A549 (cell line): ENCODE results near the gene PDLIM5. TPM values are rescaled to one million over a fixed set of nuclear protein-coding genes. Genes with fewer than 3 reads are reported as not detected.
A peak's percentile ranks its signal among the peaks of the same experiment; 100 is the strongest.

ENCODE experiments used
- ATAC-seq, 2 experiments: fragments of 200-7000 bp in 1 of 2; fragments of >200 bp in 1 of 2; cut with Nextera tagmentation in 1 of 2; cut with Tn5 transposase in 1 of 2; 3 replicates each; pipeline versions ENCODE4 v1.8.0 to v1.9.1; 2018 to 2020; ENCODE audit warnings: mild to moderate bottlenecking in 1 of 2, moderate library complexity in 1 of 2
- CTCF ChIA-PET: fragments of 300-600 bp; sonication (Branson Sonifier 250); formaldehyde crosslinking; extraction: SDS; loops from one replicate; lab custom pipeline; 2021; ENCODE audit warnings: antibody characterized with exemption, inconsistent platforms; lab: Yijun Ruan, JAX
- POLR2A ChIA-PET: fragments of 350-600 bp; formaldehyde crosslinking; extraction: SDS; loops from one replicate; lab custom pipeline; 2021; ENCODE audit warnings: antibody characterized with exemption, inconsistent platforms; lab: Yijun Ruan, JAX
- DNase-seq, 2 experiments: peaks; one replicate each; pipeline versions ENCODE4 v3.0.0 to v3.0.0-alpha.2; 2011 to 2016; ENCODE audit warnings: low read depth in 1 of 2, low spot score in 1 of 2
- FAIRE-seq: peaks from 2 replicates; lab custom pipeline; 2011; peaks lifted over from hg19 to GRCh38; lab: Jason Lieb, UNC
- H3K27ac ChIP-seq, 2 experiments: fragments of >200 bp; sonication (Bioruptor Twin); formaldehyde crosslinking; 3 replicates each; pipeline ENCODE4 v1.5.1; 2016 to 2017
- H3K4me1 ChIP-seq: fragments of >200 bp; sonication (Bioruptor Twin); formaldehyde crosslinking; 3 replicates; pipeline ENCODE4 v1.6.1; 2016
- H3K4me2 ChIP-seq: fragments of >200 bp; sonication (Bioruptor Twin); formaldehyde crosslinking; 3 replicates; pipeline ENCODE4 v1.6.1; 2016
- H3K4me3 ChIP-seq: fragments of >200 bp; sonication (Bioruptor Twin); formaldehyde crosslinking; 3 replicates; pipeline ENCODE4 v1.5.1; 2016
- H3K9me3 ChIP-seq: fragments of >200 bp; sonication (Bioruptor Twin); formaldehyde crosslinking; 3 replicates; pipeline ENCODE4 v1.6.1; 2016
- CBX2 ChIP-seq: fragments of 200-600 bp; sonication (generic); IDR thresholded peaks from 2 replicates; pipeline ENCODE4 v1.6.1; 2016; ENCODE audit warnings: low read depth, mild to moderate bottlenecking, borderline replicate concordance
- CEBPB ChIP-seq, 2 experiments: fragments of >200 bp in 1 of 2; sonication (Bioruptor Twin) in 1 of 2; formaldehyde crosslinking in 1 of 2; IDR thresholded peaks; 2 replicates each; pipeline ENCODE4 v1.6.1; 2012 to 2016
- CHD4 ChIP-seq: fragments of 200-600 bp; sonication (generic); IDR thresholded peaks from 2 replicates; pipeline ENCODE4 v1.6.1; 2016; ENCODE audit warnings: antibody characterized with exemption, mild to moderate bottlenecking, borderline replicate concordance
- EP300 ChIP-seq, 2 experiments: fragments of >200 bp; sonication (Bioruptor Twin); formaldehyde crosslinking; IDR thresholded peaks; 2 replicates in 1 of 2; 3 replicates in 1 of 2; pipeline ENCODE4 v1.6.1; 2016 to 2017
- FOSL2 ChIP-seq, 2 experiments: fragments of 450-650 bp in 1 of 2; fragments of >200 bp in 1 of 2; sonication (Bioruptor Twin) in 1 of 2; formaldehyde crosslinking; IDR thresholded peaks; 2 replicates each; pipeline versions ENCODE4 v1.5.0 to v1.6.1; 2016 to 2020; ENCODE audit warnings: mild to moderate bottlenecking in 1 of 2, moderate library complexity in 1 of 2
- HEYL ChIP-seq: fragments of 250-450 bp; sonication (Bioruptor Pico); IDR thresholded peaks from 2 replicates; pipeline ENCODE4 v1.8.0; 2021; ENCODE audit warnings: mild to moderate bottlenecking, moderate library complexity
- HOXB13 ChIP-seq: fragments of 250-450 bp; sonication (Bioruptor Pico); IDR thresholded peaks from 2 replicates; pipeline ENCODE4 v1.5.0; 2020; ENCODE audit warnings: low read depth, mild to moderate bottlenecking, moderate library complexity
- JUN ChIP-seq, 2 experiments: fragments of >200 bp; sonication (Bioruptor Twin); formaldehyde crosslinking; IDR thresholded peaks; 2 replicates in 1 of 2; 3 replicates in 1 of 2; pipeline ENCODE4 v1.6.1; 2016 to 2017
- KDM1A ChIP-seq: fragments of 200-600 bp; sonication (generic); IDR thresholded peaks from 2 replicates; pipeline ENCODE4 v1.6.1; 2016; ENCODE audit warnings: low read depth, mild to moderate bottlenecking
- KDM5A ChIP-seq: fragments of 200-600 bp; sonication (generic); IDR thresholded peaks from 2 replicates; pipeline ENCODE4 v1.6.1; 2016; ENCODE audit warnings: antibody characterized with exemption, mild to moderate bottlenecking
- MYC ChIP-seq: IDR thresholded peaks from 2 replicates; pipeline ENCODE4 v1.6.1; 2012; ENCODE audit warnings: mild to moderate bottlenecking, inconsistent platforms, low read length, improper control_type of control experiment, borderline replicate concordance
- NFE2L2 ChIP-seq: fragments of 150-350 bp; conservative IDR thresholded peaks from 2 replicates; pipeline ENCODE4 v1.6.1; 2014; ENCODE audit warnings: low read length
- RNF2 ChIP-seq: fragments of 200-600 bp; sonication (generic); IDR thresholded peaks from 2 replicates; pipeline ENCODE4 v1.6.1; 2016; ENCODE audit warnings: low read depth, mild to moderate bottlenecking, antibody characterized with exemption, moderate library complexity, borderline replicate concordance
- SREBF2 ChIP-seq: fragments of 450-650 bp; IDR thresholded peaks from 2 replicates; pipeline ENCODE4 v1.6.1; 2014; ENCODE audit warnings: mild to moderate bottlenecking, moderate library complexity
- ZC3H11A ChIP-seq: fragments of 450-650 bp; IDR thresholded peaks from 2 replicates; pipeline ENCODE4 v1.6.1; 2014; ENCODE audit warnings: antibody characterized with exemption, mild to moderate bottlenecking
- ZSCAN20 ChIP-seq: fragments of 250-450 bp; sonication (Bioruptor Pico); IDR thresholded peaks from 2 replicates; pipeline ENCODE4 v1.8.0; 2022; ENCODE audit warnings: mild to moderate bottlenecking, moderate library complexity
- WGBS: methylation state at CpG from one replicate; pipeline ENCODE4 v1.1.6; 2017; ENCODE audit errors: missing lambda C conversion rate; 5-methylcytosine and 5-hydroxymethylcytosine counted together
- polyA plus RNA-seq, 4 experiments: library from polyadenylated mRNA; depleted of rRNA in 3 of 4; stranded (reverse); fragments of >200 nt; fragmentation: RNase III in 1 of 4; extraction: RNeasy Plus Mini Kit Qiagen cat#74134 plus additional on column Dnase treatment in 1 of 4; gene quantifications; 2 replicates in 3 of 4; 3 replicates in 1 of 4; pipeline ENCODE4 v1.2.3, GENCODE V29; 2011 to 2017
- TF ChIP-seq, protein P1 (sequence below): fragments of >200 bp; sonication (Bioruptor Twin); formaldehyde crosslinking; IDR thresholded peaks from 3 replicates; pipeline ENCODE4 v1.5.1; 2016
- TF ChIP-seq, protein P2 (sequence below): IDR thresholded peaks from 2 replicates; pipeline ENCODE4 v1.6.1; 2012
- TF ChIP-seq, protein P3 (sequence below): fragments of 200-600 bp; sonication (generic); IDR thresholded peaks from 2 replicates; pipeline ENCODE4 v1.6.1; 2016; ENCODE audit warnings: antibody characterized with exemption, mild to moderate bottlenecking, moderate library complexity
- TF ChIP-seq, protein P4 (sequence below): fragments of 150-350 bp; IDR thresholded peaks from 2 replicates; pipeline ENCODE4 v1.6.1; 2014; ENCODE audit warnings: low read depth, mild to moderate bottlenecking, low read length

The PDLIM5 gene
- polyA plus RNA-seq, 2 of the 4 experiments (the other 2 are of a cell fraction), result 54.2 to 242 TPM

DNA sequence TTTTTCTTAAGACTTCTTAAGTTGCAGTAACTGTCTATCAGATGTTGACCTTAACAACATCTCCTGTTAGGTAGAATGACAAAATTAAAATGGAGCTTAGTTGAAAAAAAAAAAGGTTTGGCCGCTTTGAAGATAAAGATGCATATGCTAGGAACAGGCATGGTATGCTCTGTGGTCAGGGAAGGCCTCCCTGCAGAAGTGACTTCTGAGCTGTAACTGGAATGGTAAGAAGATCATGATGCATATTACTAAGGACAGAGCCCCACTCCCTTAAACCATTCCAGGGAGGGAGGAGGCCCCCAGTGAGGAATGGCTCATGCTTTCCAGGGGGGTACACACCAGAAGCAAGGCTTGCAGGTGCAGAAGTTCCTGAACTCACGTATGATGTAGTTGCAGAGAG lies 43.7 kb downstream of the PDLIM5 start:
- Histone ChIP-seq H3K4me2 (no peak overlapping the region), H3K27ac (no peak overlapping the region), H3K4me1 (peaks cover 17% of the 10 kb centered on the region), H3K9me3 (no peaks in the 10 kb centered on the region), H3K4me3 (no peak overlapping the region)
- TF ChIP-seq KDM1A (no peak), KDM5A (no peak), EP300 (IDR thresholded peaks at IDR 0.05) (no peak), ZC3H11A (no peak), HOXB13 (no peak), CEBPB (IDR thresholded peaks at IDR 0.05) (no peak), NFE2L2 (no peak), HEYL (no peak), MYC (no peak), CBX2 (no peak), CHD4 (no peak), ZSCAN20 (CRISPR knock-in tag) (no peak), FOSL2 (IDR thresholded peaks at IDR 0.05) (no peak), FOSL2 (CRISPR knock-in tag; IDR thresholded peaks at IDR 0.05) (no peak), SREBF2 (no peak)
- TF ChIP-seq, protein P1, sequence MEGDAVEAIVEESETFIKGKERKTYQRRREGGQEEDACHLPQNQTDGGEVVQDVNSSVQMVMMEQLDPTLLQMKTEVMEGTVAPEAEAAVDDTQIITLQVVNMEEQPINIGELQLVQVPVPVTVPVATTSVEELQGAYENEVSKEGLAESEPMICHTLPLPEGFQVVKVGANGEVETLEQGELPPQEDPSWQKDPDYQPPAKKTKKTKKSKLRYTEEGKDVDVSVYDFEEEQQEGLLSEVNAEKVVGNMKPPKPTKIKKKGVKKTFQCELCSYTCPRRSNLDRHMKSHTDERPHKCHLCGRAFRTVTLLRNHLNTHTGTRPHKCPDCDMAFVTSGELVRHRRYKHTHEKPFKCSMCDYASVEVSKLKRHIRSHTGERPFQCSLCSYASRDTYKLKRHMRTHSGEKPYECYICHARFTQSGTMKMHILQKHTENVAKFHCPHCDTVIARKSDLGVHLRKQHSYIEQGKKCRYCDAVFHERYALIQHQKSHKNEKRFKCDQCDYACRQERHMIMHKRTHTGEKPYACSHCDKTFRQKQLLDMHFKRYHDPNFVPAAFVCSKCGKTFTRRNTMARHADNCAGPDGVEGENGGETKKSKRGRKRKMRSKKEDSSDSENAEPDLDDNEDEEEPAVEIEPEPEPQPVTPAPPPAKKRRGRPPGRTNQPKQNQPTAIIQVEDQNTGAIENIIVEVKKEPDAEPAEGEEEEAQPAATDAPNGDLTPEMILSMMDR, result no peak
- FAIRE-seq, result no peak
- WGBS, result 95% methylated on average over 2 of the region's 2 CpGs
- CTCF ChIA-PET, result no interaction called here
- peak in 1 of 2 experiments; percentile 28; a peak in 1 of 6 replicates for ATAC-seq
- POLR2A ChIA-PET, result no interaction called here
- DNase-seq, result no peak

DNA sequence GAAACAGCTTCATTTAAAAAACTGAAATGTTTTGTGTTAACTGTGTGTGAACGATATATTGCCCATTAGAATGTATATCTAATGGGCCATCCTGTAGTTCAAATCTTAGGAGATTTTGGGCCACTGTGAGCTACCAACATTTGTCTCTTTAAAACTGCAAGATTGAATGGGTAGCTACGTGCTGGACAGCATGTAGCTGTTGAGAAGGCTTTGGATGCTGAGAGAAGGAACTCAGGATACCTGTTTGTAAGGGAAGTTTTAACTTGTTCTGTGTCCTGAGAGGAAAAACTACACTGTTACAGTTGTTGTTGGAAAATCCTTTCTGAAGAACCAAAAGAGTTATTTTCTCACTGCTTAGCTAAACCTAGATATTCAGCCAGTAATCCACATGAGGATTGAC lies 45.9 kb downstream of the PDLIM5 start:
- CTCF ChIA-PET, result interaction anchor here (1.3 kb wide), 1 partner anchor 13 kb away, joined by 3 read pairs; no protein-coding TSS in a partner anchor
- ATAC-seq, result no peak
- TF ChIP-seq, protein P2, sequence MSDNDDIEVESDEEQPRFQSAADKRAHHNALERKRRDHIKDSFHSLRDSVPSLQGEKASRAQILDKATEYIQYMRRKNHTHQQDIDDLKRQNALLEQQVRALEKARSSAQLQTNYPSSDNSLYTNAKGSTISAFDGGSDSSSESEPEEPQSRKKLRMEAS, result no peak
- TF ChIP-seq, all 56 proteins: peak for 0
- WGBS, result 83% methylated on average over 2 of the region's 2 CpGs
- no peak overlapping the region for H3K4me2 ChIP-seq
- no peaks in the 10 kb centered on the region for H3K4me1 ChIP-seq
- no peak overlapping the region for H3K4me3 ChIP-seq
- no peak for FAIRE-seq
- H3K27ac ChIP-seq, result 0 out of 6 replicates have a peak overlapping the region, but pooled peaks of 1 of the 2 experiments have one; percentile 10
- no peak for DNase-seq
- POLR2A ChIA-PET, result no interaction called here
- no peaks in the 10 kb centered on the region for H3K9me3 ChIP-seq

DNA sequence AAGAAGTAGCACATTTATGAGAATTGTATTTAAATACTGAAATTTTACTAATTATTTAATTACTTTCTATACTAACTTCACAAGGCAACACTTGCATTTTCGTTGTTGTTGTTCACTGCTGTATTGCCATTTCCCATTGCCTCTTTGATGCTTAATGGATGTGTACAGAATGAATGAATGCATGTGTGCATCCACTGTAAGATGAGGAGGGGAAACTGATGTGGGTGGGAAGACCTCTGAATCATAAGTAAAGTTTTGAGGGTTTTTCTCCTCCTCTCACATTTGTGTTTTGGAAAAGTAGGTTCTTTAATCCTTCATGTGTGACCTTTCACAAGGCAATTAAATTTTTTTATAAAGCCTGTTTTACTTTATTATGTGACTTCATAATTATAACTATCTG lies 46.8 kb downstream of the PDLIM5 start:
- Histone ChIP-seq H3K4me2 (no peak overlapping the region), H3K4me1 (no peaks in the 10 kb centered on the region), H3K9me3 (no peaks in the 10 kb centered on the region), H3K4me3 (no peak overlapping the region), H3K27ac (no peak overlapping the region)
- FAIRE-seq (no peak), DNase-seq (no peak), ATAC-seq (no peak)
- WGBS, result 74% methylated on average over 1 of the region's 1 CpG
- TF ChIP-seq FOSL2 (IDR thresholded peaks at IDR 0.05) (no peak), FOSL2 (CRISPR knock-in tag; IDR thresholded peaks at IDR 0.05) (no peak), JUN (IDR thresholded peaks at IDR 0.05) (no peak), RNF2 (no peak)
- TF ChIP-seq, protein P3, sequence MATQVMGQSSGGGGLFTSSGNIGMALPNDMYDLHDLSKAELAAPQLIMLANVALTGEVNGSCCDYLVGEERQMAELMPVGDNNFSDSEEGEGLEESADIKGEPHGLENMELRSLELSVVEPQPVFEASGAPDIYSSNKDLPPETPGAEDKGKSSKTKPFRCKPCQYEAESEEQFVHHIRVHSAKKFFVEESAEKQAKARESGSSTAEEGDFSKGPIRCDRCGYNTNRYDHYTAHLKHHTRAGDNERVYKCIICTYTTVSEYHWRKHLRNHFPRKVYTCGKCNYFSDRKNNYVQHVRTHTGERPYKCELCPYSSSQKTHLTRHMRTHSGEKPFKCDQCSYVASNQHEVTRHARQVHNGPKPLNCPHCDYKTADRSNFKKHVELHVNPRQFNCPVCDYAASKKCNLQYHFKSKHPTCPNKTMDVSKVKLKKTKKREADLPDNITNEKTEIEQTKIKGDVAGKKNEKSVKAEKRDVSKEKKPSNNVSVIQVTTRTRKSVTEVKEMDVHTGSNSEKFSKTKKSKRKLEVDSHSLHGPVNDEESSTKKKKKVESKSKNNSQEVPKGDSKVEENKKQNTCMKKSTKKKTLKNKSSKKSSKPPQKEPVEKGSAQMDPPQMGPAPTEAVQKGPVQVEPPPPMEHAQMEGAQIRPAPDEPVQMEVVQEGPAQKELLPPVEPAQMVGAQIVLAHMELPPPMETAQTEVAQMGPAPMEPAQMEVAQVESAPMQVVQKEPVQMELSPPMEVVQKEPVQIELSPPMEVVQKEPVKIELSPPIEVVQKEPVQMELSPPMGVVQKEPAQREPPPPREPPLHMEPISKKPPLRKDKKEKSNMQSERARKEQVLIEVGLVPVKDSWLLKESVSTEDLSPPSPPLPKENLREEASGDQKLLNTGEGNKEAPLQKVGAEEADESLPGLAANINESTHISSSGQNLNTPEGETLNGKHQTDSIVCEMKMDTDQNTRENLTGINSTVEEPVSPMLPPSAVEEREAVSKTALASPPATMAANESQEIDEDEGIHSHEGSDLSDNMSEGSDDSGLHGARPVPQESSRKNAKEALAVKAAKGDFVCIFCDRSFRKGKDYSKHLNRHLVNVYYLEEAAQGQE, result no peak
- TF ChIP-seq, protein P4, sequence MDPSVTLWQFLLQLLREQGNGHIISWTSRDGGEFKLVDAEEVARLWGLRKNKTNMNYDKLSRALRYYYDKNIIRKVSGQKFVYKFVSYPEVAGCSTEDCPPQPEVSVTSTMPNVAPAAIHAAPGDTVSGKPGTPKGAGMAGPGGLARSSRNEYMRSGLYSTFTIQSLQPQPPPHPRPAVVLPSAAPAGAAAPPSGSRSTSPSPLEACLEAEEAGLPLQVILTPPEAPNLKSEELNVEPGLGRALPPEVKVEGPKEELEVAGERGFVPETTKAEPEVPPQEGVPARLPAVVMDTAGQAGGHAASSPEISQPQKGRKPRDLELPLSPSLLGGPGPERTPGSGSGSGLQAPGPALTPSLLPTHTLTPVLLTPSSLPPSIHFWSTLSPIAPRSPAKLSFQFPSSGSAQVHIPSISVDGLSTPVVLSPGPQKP, result no peak
- ChIA-PET CTCF (interaction anchor here (1.3 kb wide), 1 partner anchor 14 kb away, joined by 3 read pairs; no protein-coding TSS in a partner anchor), POLR2A (no interaction called here)
